Epidermal melanocyte (primary cell): ENCODE measurements around the gene PCCA.

ENCODE experiments used
- DNase-seq: peaks from one replicate; pipeline ENCODE4 v3.0.0; 2011; ENCODE audit warnings: low spot score; ENCODE audit not compliant: insufficient read length

The PCCA gene

GRCh38 chr13:100399455-100399854 lies 310.6 kb downstream of the PCCA start:
- no peak for DNase-seq

GRCh38 chr13:100403675-100404074 lies 314.8 kb downstream of the PCCA start:
- DNase-seq: no peak

GRCh38 chr13:100409132-100409531 lies 320.2 kb downstream of the PCCA start:
- DNase-seq: no peak

GRCh38 chr13:100423375-100423774 lies 334.5 kb downstream of the PCCA start:
- DNase-seq: no peak

- DNase-seq: no peak
Measured at GRCh38 chr13:100428986-100429385, 340.1 kb downstream of the PCCA start.

GRCh38 chr13:100432611-100433010 lies 343.7 kb downstream of the PCCA start:
- no peak for DNase-seq

- no peak for DNase-seq
Measured at GRCh38 chr13:100433475-100433874, 344.6 kb downstream of the PCCA start.

- no peak for DNase-seq
Measured at GRCh38 chr13:100434010-100434763, 345.3 kb downstream of the PCCA start.

GRCh38 chr13:100436099-100436498 lies 347.2 kb downstream of the PCCA start:
- DNase-seq: no peak

- DNase-seq: no peak
Measured at GRCh38 chr13:100438059-100438788, 349.3 kb downstream of the PCCA start.

GRCh38 chr13:100439247-100439970 lies 350.5 kb downstream of the PCCA start:
- no peak for DNase-seq

GRCh38 chr13:100440751-100441425 lies 352.0 kb downstream of the PCCA start:
- DNase-seq: peak; percentile 26

- DNase-seq: no peak
Measured at GRCh38 chr13:100442095-100442832, 353.4 kb downstream of the PCCA start.

- DNase-seq: no peak
Measured at GRCh38 chr13:100443278-100443997, 354.5 kb downstream of the PCCA start.

- no peak for DNase-seq
Measured at GRCh38 chr13:100443998-100444328, 355.1 kb downstream of the PCCA start.

GRCh38 chr13:100447831-100448230 lies 358.9 kb downstream of the PCCA start:
- DNase-seq: no peak

GRCh38 chr13:100451923-100452322 lies 363.0 kb downstream of the PCCA start:
- no peak for DNase-seq

- no peak for DNase-seq
Measured at GRCh38 chr13:100454876-100455275, 366.0 kb downstream of the PCCA start.

- DNase-seq: no peak
Measured at GRCh38 chr13:100458673-100459072, 369.8 kb downstream of the PCCA start.

- DNase-seq: no peak
Measured at GRCh38 chr13:100459747-100460146, 370.9 kb downstream of the PCCA start.
